ENCODE data around the gene SORCS1. TPM values are rescaled to one million over a fixed set of nuclear protein-coding genes. Genes with fewer than 3 reads are reported as not detected.

The SORCS1 gene
- total and polyA plus RNA-seq, 4 donors, result 0.08 to 0.21 (median 0.09) TPM; not detected in 1

- no peak for DNase-seq (ENCODE audit: low spot score)
- Histone ChIP-seq H3K4me1 (ENCODE audit: control insufficient read depth in 4 of 4, insufficient read depth in 4 of 4, low read length in 3 of 4) (no peaks in the 10 kb centered on the region), H3K27ac (ENCODE audit: low read depth in 1 of 2, low read length in 2 of 2) (no peak overlapping the region), H3K9me3 (ENCODE audit: control insufficient read depth in 4 of 4, low read length in 3 of 4) (peaks cover 0 to 4% (median 0%) of the 10 kb centered on the region in 4 donors), H3K4me3 (ENCODE audit: low read depth in 1 of 3, low read length in 3 of 3) (no peak overlapping the region), H3K27me3 (ENCODE audit: control insufficient read depth in 4 of 4, insufficient read depth in 4 of 4, low read length in 3 of 4) (no peaks in the 10 kb centered on the region), H3K36me3 (ENCODE audit: control insufficient read depth in 4 of 4, insufficient read depth in 3 of 4, low read depth in 1 of 4, low read length in 3 of 4) (no peaks in the 10 kb centered on the region), H3K9ac (ENCODE audit: low read depth in 1 of 2, low read length in 2 of 2) (no peak overlapping the region)
- TF ChIP-seq YY1 (IDR thresholded peaks at IDR 0.05), result no peak
- no peak for TF ChIP-seq TAF1 (conservative IDR thresholded peaks at IDR 0.05)
- TF ChIP-seq GABPA (IDR thresholded peaks at IDR 0.05 in 1 of 2, conservative IDR thresholded peaks at IDR 0.05 in 1 of 2), result no peak
- no peak for TF ChIP-seq EGR1 (IDR thresholded peaks at IDR 0.05; ENCODE audit: low read depth in 2 of 2)
- TF ChIP-seq JUND (IDR thresholded peaks at IDR 0.05), result no peak
- TF ChIP-seq REST (IDR thresholded peaks at IDR 0.05), result no peak
- no peak for TF ChIP-seq CTCF (IDR thresholded peaks at IDR 0.05; ENCODE audit: low read depth, low read length, missing input control)
- no peak for TF ChIP-seq NR2F2 (IDR thresholded peaks at IDR 0.05)
- no peak for TF ChIP-seq MAX (IDR thresholded peaks at IDR 0.05)
- TF ChIP-seq ATF3 (IDR thresholded peaks at IDR 0.05), result no peak
- no peak for TF ChIP-seq ZBTB33 (IDR thresholded peaks at IDR 0.05)
- TF ChIP-seq RXRA (IDR thresholded peaks at IDR 0.05), result no peak
- no peak for TF ChIP-seq SP1 (IDR thresholded peaks at IDR 0.05)
- TF ChIP-seq FOXA1 (IDR thresholded peaks at IDR 0.05), result no peak
- no peak for TF ChIP-seq RAD21 (IDR thresholded peaks at IDR 0.05)
- no peak for TF ChIP-seq HNF4G (IDR thresholded peaks at IDR 0.05)
- no peak for TF ChIP-seq FOXA2 (IDR thresholded peaks at IDR 0.05)
- no peak for TF ChIP-seq HNF4A (conservative IDR thresholded peaks at IDR 0.05)
Measured at GRCh38 chr10:106540645-106541044, 623.9 kb downstream of the SORCS1 start.
